SK-N-SH (cell line): ENCODE measurements around the gene ZNF580. TPM values are rescaled to one million over a fixed set of nuclear protein-coding genes. Genes with fewer than 3 reads are reported as not detected.

ENCODE experiments used
- EZH2phosphoT487 ChIP-seq: fragments of 200-600 bp; sonication (generic); IDR thresholded peaks from 2 replicates; pipeline ENCODE4 v1.6.1; 2017; ENCODE audit warnings: low read depth, mixed run types, mild to moderate bottlenecking, antibody characterized with exemption, moderate library complexity, borderline replicate concordance
- MEF2A ChIP-seq: IDR thresholded peaks from 2 replicates; pipeline ENCODE4 v1.4.0; 2012; ENCODE audit warnings: low read depth, borderline replicate concordance
- TEAD4 ChIP-seq: IDR thresholded peaks from 2 replicates; pipeline ENCODE4 v1.4.0; 2012; ENCODE audit warnings: mild to moderate bottlenecking, borderline replicate concordance; ENCODE audit not compliant: insufficient read depth
- polyA plus RNA-seq, 3 experiments: library from polyadenylated mRNA; depleted of rRNA; stranded (reverse); fragments of >200 nt; gene quantifications; 2 replicates each; pipeline ENCODE4 v1.2.3, GENCODE V29; 2012

The ZNF580 gene
- polyA plus RNA-seq, 1 of the 3 experiments (the other 2 are of a cell fraction): 21.9 TPM

GRCh38 chr19:55692681-55693081 is 51.9 kb downstream of the ZNF580 start (continued):
- no peak for TF ChIP-seq EZH2phosphoT487
- TF ChIP-seq MEF2A: no peak
- no peak for TF ChIP-seq TEAD4

Other genes with a start within 250 kb of the ZNF580 start
- gene UBE2S, start 233.2 kb upstream of the ZNF580 start, polyA plus RNA-seq (2012; rRNA removed): 84.7 and 133 TPM in 2 replicates
- gene SHISA7, start 197.7 kb upstream of the ZNF580 start, polyA plus RNA-seq (2012; rRNA removed): 0.02 TPM in 1 of 2 replicates, not detected in the other
- 60.9 and 65.4 TPM in 2 replicates for gene ISOC2, start 179.4 kb upstream of the ZNF580 start, polyA plus RNA-seq (2012; rRNA removed)
- not detected in 2 replicates for gene C19orf85, start 176.3 kb upstream of the ZNF580 start, polyA plus RNA-seq (2012; rRNA removed)
- 0.73 and 1.6 TPM in 2 replicates for gene ZNF628, start 164.4 kb upstream of the ZNF580 start, polyA plus RNA-seq (2012; rRNA removed)
- gene NAT14, start 155.8 kb upstream of the ZNF580 start, polyA plus RNA-seq (2012; rRNA removed): 84.4 and 89.9 TPM in 2 replicates
- gene SSC5D, start 152.6 kb upstream of the ZNF580 start, polyA plus RNA-seq (2012; rRNA removed): 2.6 and 4.9 TPM in 2 replicates
- gene SBK2, start 103.9 kb upstream of the ZNF580 start, polyA plus RNA-seq (2012; rRNA removed): 0.20 and 0.28 TPM in 2 replicates
- gene SBK3, start 95.5 kb upstream of the ZNF580 start, polyA plus RNA-seq (2012; rRNA removed): 0.03 and 0.05 TPM in 2 replicates
- gene ZNF579, start 60.2 kb upstream of the ZNF580 start, polyA plus RNA-seq (2012; rRNA removed): 3.5 and 5.9 TPM in 2 replicates
- gene FIZ1, start 41.5 kb upstream of the ZNF580 start, polyA plus RNA-seq (2012; rRNA removed): 5.2 and 5.7 TPM in 2 replicates
- gene ZNF524, start 40.7 kb upstream of the ZNF580 start, polyA plus RNA-seq (2012; rRNA removed): 7.2 and 7.3 TPM in 2 replicates
- gene ZNF865, start 35.4 kb upstream of the ZNF580 start, polyA plus RNA-seq (2012; rRNA removed): 3.4 and 5.0 TPM in 2 replicates
- gene ZNF784, start 16.4 kb upstream of the ZNF580 start, polyA plus RNA-seq (2012; rRNA removed): 5.0 and 5.5 TPM in 2 replicates
- 24.2 and 24.7 TPM in 2 replicates for gene ZNF581, start 2.6 kb downstream of the ZNF580 start, polyA plus RNA-seq (2012; rRNA removed)
- 20.1 and 27.1 TPM in 2 replicates for gene CCDC106, start 7.2 kb downstream of the ZNF580 start, polyA plus RNA-seq (2012; rRNA removed)
- 217 and 321 TPM in 2 replicates for gene U2AF2, start 14.0 kb downstream of the ZNF580 start, polyA plus RNA-seq (2012; rRNA removed)
- gene EPN1, start 34.2 kb downstream of the ZNF580 start, polyA plus RNA-seq (2012; rRNA removed): 72.0 and 134 TPM in 2 replicates
- gene NLRP9, start 97.4 kb downstream of the ZNF580 start, polyA plus RNA-seq (2012; rRNA removed): not detected in 2 replicates
- 0.06 TPM in 1 of 2 replicates, not detected in the other for gene RFPL4A, start 118.1 kb downstream of the ZNF580 start, polyA plus RNA-seq (2012; rRNA removed)
- not detected in 2 replicates for gene RFPL4AL1, start 128.1 kb downstream of the ZNF580 start, polyA plus RNA-seq (2012; rRNA removed)
- 0.02 TPM in 1 of 2 replicates, not detected in the other for gene NLRP11, start 191.0 kb downstream of the ZNF580 start, polyA plus RNA-seq (2012; rRNA removed)
- 0.02 and 0.03 TPM in 2 replicates for gene NLRP4, start 195.5 kb downstream of the ZNF580 start, polyA plus RNA-seq (2012; rRNA removed)